ENCODE data around the gene PAX1. TPM values are rescaled to one million over a fixed set of nuclear protein-coding genes. Genes with fewer than 3 reads are reported as not detected.

The PAX1 gene
- total RNA-seq, 4 donors from 2014 or later, result not detected

GRCh38 chr20:21767200-21767738 is 61.8 kb downstream of the PAX1 start:
- intact Hi-C loops (cut with DNase I; ENCODE audit: low total_unique reads), result no loop called here
- Histone ChIP-seq H3K4me3 (no peak overlapping the region), H3K4me1 (no peaks in the 10 kb centered on the region), H3K9me3 (no peaks in the 10 kb centered on the region), H3K27ac (no peak overlapping the region), H3K27me3 (no peaks in the 10 kb centered on the region), H3K36me3 (no peaks in the 10 kb centered on the region)
- no peak for DNase-seq
- no peak for TF ChIP-seq CTCF (IDR thresholded peaks at IDR 0.05)

GRCh38 chr20:21767739-21768223 is 62.3 kb downstream of the PAX1 start:
- Histone ChIP-seq H3K4me1 (no peaks in the 10 kb centered on the region), H3K9me3 (no peaks in the 10 kb centered on the region), H3K4me3 (no peak overlapping the region), H3K27ac (no peak overlapping the region), H3K36me3 (no peaks in the 10 kb centered on the region), H3K27me3 (no peaks in the 10 kb centered on the region)
- intact Hi-C loops (cut with DNase I; ENCODE audit: low total_unique reads), result no loop called here
- TF ChIP-seq CTCF (IDR thresholded peaks at IDR 0.05) (no peak), POLR2A (IDR thresholded peaks at IDR 0.05) (no peak)
- no peak for DNase-seq

Small RNA genes lying within 50 kb of the gene (small RNA-seq; reads per million reads assigned to genes)
- not detected for gene RPL41P1

Other genes with a start within 250 kb of the PAX1 start
- not detected for gene NKX2-2, start 191.6 kb upstream of the PAX1 start, total RNA-seq

Data from uterus (tissue), 4 donors.